T-helper 2 cell (primary cell): Measurements from ENCODE around the gene CALML6.
A peak's percentile ranks its signal among the peaks of the same experiment; 100 is the strongest.

ENCODE experiments used
- DNase-seq, 5 experiments: peaks; one replicate each; pipeline versions ENCODE4 v3.0.0 to v3.0.0-alpha.2; 2012 to 2022

Gene CALML6

GRCh38 chr1:1892079-1892762, 22.8 kb upstream of the CALML6 start:
- DNase-seq, result no peak

DNA sequence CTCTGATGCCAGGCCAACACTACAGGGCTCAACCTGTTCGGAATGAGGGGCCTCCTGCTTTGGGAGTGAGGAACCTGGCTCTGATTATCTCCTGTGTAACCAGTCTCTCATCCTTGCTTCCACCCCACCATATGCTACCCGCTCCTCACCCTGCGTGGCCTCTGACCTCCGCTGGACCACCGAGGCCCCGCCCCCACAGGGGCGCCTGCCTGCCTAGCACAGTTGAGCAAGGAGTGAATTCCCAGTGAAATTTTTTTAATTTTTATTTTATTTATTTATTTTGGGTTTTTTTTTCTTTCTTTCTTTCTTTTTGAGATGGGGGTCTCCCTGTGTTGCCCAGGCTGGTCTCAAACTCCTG, 22.3 kb upstream of the CALML6 start:
- no peak for DNase-seq

- DNase-seq, result no peak
These were observed 21.6 kb upstream of the CALML6 start for GRCh38 chr1:1893291-1893985.

DNA sequence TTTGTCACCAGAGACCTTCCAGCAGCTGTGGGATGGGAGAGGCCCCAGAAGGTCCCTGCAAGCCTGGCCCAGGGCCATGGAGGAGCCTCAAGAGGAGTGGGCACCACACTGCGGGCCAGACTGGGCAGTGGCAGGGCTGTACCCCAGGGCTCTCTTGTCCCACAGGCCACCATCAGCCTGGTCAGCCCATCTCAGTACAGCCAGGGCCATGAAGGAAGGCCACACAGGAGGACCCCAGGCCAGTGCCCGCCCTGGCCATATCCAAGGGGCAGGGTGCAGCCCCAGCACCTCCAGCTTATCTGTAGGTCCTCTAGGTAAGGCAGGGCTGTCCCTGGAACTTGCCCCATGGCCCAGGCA, 21.1 kb upstream of the CALML6 start:
- no peak for DNase-seq

- no peak for DNase-seq
These were observed 20.6 kb upstream of the CALML6 start for GRCh38 chr1:1894354-1895059.

DNA sequence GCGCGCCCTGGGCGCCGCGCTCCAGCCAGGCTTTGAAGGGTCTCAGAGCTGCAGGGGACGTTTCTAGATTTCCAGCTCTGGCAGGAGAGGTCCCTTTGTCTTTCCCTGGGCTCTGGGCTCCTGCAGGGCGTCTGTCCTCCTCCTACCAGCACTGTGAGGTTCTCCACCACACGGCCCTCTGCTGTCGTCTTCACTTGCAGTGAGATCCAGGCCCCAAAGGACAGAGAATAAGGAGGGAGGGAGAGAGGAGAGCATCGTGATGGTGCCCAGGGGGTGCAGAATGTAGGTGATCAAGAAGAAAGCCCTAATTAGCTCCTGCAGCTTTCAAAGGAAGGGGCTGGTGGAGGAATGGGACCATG, 20.0 kb upstream of the CALML6 start:
- DNase-seq, result no peak

DNA sequence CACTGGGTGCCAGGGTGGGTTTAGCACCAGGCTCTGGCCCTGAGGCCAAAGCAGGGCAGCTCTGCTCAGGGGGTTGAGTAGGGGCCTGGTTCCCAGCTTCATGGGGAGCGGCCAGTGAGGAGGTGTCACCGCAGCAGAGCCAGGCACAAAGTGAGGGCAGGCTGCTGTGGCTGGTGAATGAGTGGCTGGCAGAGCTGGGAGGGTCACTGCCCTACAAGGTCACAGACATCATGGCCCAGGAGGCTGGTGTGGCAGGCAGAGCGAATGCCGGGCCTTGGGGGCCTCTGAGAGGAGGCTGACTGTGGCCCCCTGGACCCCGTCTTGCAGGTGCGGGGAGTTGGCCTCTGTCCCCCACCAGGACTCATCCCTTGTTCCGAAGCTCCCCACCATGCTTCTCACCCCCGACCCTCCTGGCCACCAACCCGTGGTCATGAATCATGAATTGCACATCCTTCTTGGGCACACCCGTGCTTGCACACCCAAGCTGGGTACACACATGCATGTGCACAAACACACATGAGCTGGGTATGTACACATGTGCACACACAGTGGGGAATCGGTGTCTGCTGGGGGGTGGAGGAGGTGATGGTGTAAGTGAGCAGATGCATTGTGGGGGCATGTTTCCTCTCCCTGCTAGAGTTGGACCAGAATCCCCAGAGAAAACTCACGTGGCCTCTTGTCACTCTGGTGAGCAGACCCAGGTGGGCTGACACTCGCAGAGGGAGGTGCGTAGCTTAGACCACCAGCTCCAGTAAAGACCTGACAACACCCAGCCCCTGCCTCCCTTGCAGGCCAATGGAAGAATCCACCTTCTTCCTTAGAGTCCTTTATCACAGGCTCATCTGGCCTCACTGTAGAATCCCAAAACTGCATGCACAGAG, 19.4 kb upstream of the CALML6 start:
- no peak for DNase-seq

DNA sequence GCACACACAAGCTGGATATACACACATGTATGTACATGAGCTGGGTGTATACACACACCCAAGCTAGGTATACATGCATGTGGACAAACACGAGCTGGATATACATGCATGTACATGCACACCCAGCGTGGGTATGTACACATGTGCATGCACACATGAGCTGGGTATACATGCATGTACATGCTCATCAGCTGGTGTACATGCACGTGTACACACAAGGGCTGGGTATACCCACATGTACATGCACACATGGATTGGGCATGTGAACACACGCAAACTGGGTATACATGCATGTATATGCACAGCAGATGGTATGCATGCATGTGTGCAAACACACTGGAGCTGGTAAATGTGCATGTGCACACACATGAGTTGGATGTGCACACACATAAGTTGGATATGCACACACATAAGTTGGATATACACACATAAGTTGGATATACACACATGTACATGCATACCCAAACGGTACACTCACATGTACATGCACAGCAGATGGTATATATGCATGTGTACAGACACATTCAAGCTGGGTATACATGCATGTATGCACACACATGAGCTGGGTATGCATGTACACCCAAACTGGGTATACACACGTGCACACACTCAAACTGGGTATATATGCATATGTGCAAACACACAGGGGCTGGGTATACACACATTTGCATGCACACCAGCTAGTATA, 16.7 kb upstream of the CALML6 start:
- DNase-seq, result no peak

- DNase-seq, result peak in 1 of 5 experiments; percentile 40
These were observed 15.6 kb upstream of the CALML6 start for GRCh38 chr1:1899266-1899966.

DNA sequence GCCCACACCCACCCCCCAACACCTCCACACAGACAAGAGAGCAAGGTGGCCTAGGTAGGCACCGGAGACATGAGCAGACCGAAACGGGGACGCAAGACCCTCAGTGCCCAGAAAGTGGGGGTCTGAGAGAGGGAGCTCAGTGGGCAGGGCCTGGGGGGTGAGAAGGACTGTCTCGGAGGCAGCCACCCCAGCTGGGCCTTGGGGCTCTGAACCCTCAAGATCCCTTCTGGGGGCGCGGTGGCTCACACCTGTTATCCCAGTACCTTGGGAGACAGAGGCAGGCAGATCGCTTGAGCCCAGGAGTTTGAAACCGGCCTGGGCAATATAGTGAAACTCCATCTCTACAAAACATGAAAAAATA, 15.1 kb upstream of the CALML6 start:
- no peak for DNase-seq

GRCh38 chr1:1900883-1901640, 14.0 kb upstream of the CALML6 start:
- no peak for DNase-seq

GRCh38 chr1:1901641-1902294, 13.3 kb upstream of the CALML6 start:
- no peak for DNase-seq

GRCh38 chr1:1903224-1903623, 11.8 kb upstream of the CALML6 start:
- DNase-seq, result no peak

DNA sequence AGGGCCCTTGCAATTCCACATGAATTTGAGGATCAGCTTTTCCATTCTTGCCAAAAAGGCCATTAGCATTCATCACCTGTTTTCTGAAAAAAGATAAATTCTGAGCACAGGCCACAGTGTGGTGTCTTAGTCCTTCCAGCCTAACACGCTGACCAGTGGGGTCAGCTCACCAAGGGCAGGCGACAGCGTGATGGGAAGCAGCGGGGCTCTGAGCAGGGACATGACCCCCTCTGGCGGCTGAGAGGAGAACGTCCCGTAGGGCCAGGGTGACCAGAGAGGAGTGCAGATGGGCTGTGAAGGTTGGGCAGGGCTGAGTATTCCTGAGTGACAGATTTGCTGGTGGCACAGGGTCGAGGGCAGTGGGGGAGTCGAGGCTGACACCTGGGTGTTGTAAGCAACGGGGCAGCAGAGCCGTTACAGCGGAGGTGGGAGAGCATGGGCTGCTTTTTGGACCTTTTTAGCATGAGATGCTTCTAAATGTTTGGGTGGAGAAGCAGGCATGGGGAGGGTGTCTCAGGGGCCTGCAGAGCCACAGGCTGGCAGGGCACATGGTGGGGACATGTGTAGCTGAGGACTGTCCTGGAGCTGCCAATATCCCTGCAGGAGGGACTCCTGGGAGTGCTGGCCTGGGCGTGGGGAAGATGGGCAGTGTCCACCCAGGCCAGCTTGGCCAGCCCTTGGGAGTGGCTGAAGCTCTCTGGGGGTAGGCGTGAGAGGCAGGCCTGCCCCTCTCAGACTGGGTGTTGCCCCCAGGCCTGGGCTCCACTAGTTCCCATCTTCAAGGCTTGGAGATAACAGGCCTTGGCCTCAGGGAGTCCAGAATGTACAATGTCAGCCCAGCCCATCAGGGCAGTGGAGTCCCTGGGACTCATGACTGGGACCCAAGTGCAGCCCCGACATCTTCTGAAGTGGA, 8.6 kb upstream of the CALML6 start:
- DNase-seq, result peak; percentile 24 to 65 (median 54)

DNA sequence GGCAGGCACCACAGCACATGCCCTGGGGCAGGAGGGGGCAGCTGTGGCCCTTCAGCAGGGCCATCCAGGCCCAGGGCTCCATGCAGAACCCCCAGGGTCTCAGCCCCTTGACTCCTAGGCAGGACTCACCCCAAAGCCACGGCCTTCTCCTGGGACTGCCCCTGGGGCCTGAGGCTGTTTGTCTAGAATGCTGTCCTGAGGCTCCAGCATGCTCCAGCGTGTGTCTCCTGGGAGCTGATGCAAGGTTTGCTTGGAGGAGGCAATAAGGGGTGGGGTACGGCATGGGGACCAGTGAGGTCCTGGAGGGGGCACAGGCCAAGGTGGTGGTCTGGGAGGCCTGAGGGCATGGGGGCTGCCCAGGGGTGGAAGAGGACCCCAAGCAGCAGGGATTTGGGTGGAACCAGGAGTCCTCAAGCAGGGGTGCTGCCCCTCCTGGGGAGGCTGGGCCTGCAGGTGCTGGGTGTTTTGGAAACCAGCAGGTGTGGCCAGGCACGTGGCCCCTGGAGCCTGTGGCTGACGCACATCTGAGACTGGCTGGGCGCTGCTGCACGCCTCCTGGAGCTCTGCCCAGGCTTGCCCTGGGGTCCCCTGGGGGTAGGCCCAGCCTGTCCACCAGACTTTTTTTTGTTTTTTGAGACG, 7.8 kb upstream of the CALML6 start:
- no peak for DNase-seq

- DNase-seq, result no peak
These were observed 6.6 kb upstream of the CALML6 start for GRCh38 chr1:1908506-1908791.

DNA sequence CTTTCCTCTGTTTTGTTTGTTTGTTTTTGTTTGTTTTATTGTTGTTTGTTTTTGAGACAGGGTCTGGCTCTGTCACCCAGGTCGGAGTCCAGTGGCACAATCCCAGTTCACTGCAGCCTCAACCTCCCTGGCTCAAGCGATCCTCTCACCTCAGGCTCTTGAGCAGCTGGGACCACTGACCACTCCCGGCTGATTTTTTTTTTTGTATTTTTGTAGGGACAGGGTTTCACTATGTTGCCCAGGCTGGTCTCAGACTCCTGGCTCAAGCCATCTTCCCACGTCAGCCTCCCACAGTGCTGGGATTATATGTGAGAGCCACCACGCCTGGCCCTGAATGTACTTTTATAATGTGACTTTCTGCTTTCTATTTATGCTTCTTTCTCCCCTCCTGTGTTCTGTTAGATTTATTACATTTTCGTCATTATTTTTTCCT, 5.0 kb upstream of the CALML6 start:
- no peak for DNase-seq

DNA sequence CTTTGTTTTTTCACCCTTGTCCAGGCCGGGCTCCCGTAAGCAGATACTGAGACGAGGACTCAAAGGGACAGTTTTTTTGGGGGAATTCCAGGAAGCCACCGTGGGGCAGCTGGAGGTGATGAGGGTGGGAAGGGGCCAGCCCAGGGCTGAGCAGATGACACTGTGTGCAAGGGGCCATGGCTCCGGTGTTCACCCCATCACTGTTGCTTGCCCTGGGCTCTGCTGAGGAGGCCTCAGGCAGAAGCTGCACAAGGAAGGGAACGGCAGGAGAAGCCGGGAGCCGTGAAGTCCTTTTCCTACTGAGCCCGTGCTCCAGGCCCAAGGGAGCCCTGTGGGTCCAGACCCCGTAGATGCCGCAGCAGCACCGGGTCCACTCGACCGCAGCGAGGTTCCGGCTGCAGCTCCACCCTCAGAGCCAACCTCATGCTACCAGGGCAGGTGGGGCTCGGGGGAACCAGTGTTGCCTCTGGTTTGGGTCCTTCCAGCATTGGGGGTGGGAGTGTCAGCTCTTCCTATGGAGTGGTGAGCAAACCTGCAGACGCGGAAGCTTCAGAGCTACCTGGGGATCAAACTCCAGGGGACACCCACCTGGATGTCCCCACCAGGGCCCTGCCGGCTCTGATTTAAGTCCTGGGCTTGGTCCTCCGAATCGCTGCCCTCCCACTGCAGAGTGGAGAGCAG, 4.3 kb upstream of the CALML6 start:
- no peak for DNase-seq
